Measurements from ENCODE around the gene TMEM120B.
A peak's percentile ranks its signal among the peaks of the same experiment; 100 is the strongest.

DNA sequence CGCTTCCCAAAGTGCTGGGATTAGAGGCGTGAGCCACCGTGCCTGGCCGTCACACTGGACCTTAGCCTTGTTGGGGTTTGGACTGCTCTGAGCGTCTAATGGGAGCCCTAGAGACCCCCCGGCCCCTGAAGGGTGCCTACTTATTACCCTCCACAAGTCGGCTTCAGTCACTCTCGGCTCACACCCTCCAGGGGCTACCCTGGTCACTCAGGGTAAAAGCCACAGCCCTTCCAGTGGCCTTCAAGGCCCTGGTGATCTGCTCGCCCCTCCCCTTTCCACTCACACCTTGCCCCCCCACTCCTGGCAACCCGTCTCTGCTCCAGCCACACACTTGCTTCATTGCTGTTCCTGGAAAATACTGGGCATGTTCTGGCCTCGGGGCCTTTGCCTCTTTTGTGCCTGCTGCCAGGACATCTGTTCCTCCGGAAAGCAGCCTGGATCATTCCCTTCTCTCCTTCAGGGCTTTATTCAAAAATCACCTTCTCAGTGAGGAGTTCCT is 39.5 kb upstream of the TMEM120B start:
- TF ChIP-seq POLR2A (IDR thresholded peaks at IDR 0.05): peak in 2 of 3 donors; percentile 11 to 44
- TF ChIP-seq, protein P1, sequence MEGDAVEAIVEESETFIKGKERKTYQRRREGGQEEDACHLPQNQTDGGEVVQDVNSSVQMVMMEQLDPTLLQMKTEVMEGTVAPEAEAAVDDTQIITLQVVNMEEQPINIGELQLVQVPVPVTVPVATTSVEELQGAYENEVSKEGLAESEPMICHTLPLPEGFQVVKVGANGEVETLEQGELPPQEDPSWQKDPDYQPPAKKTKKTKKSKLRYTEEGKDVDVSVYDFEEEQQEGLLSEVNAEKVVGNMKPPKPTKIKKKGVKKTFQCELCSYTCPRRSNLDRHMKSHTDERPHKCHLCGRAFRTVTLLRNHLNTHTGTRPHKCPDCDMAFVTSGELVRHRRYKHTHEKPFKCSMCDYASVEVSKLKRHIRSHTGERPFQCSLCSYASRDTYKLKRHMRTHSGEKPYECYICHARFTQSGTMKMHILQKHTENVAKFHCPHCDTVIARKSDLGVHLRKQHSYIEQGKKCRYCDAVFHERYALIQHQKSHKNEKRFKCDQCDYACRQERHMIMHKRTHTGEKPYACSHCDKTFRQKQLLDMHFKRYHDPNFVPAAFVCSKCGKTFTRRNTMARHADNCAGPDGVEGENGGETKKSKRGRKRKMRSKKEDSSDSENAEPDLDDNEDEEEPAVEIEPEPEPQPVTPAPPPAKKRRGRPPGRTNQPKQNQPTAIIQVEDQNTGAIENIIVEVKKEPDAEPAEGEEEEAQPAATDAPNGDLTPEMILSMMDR (IDR thresholded peaks at IDR 0.05): no peak

All from body of pancreas (tissue), 4 donors.